CD4-positive, alpha-beta T cell treated with Interleukin-17A for 1 hour (primary cell): Measurements from ENCODE around the gene KRR1.
"Not testable (repeated sequence)": the region's sequence is repeated elsewhere in the genome, so short reads cannot be mapped to it uniquely, and the experiment has no call there.

Experiments used
- DNase-seq: peaks from one replicate; pipeline ENCODE4 v3.0.0-alpha.2; 2020

The KRR1 gene

GRCh38 chr12:75522124-75522523, 10.7 kb upstream of the KRR1 start:
- not testable (repeated sequence) for DNase-seq

GRCh38 chr12:75521224-75521623, 9.8 kb upstream of the KRR1 start:
- DNase-seq: not testable (repeated sequence)

- no peak for DNase-seq
Observed at GRCh38 chr12:75509621-75510020, 1.8 kb downstream of the KRR1 start.

- no peak for DNase-seq
Observed at GRCh38 chr12:75508159-75508558, 3.2 kb downstream of the KRR1 start.

- no peak for DNase-seq
Observed at GRCh38 chr12:75507086-75507485, 4.3 kb downstream of the KRR1 start.

GRCh38 chr12:75505706-75506312, 5.6 kb downstream of the KRR1 start:
- peak; percentile 55 for DNase-seq

GRCh38 chr12:75503866-75504265, 7.5 kb downstream of the KRR1 start:
- no peak for DNase-seq

- no peak for DNase-seq
Observed at GRCh38 chr12:75503459-75503858, 8.0 kb downstream of the KRR1 start.

- no peak for DNase-seq
Observed at GRCh38 chr12:75491169-75491568, 20.2 kb downstream of the KRR1 start.

- DNase-seq: no peak
Observed at GRCh38 chr12:75489613-75490210, 21.7 kb downstream of the KRR1 start.

GRCh38 chr12:75489187-75489586, 22.2 kb downstream of the KRR1 start:
- no peak for DNase-seq

- peak; percentile 39 for DNase-seq
Observed at GRCh38 chr12:75488553-75488952, 22.9 kb downstream of the KRR1 start.

- no peak for DNase-seq
Observed at GRCh38 chr12:75487308-75487707, 24.1 kb downstream of the KRR1 start.

- DNase-seq: not testable (repeated sequence)
Observed at GRCh38 chr12:75484450-75484849, 27.0 kb downstream of the KRR1 start.

GRCh38 chr12:75483431-75483830, 28.0 kb downstream of the KRR1 start:
- no peak for DNase-seq

GRCh38 chr12:75482646-75483045, 28.8 kb downstream of the KRR1 start:
- peak; percentile 79 for DNase-seq

- DNase-seq: peak; percentile 56
Observed at GRCh38 chr12:75481774-75482173, 29.6 kb downstream of the KRR1 start.

- DNase-seq: no peak
Observed at GRCh38 chr12:75481013-75481705, 30.2 kb downstream of the KRR1 start.

GRCh38 chr12:75480469-75480949, 30.9 kb downstream of the KRR1 start, which contains the start of gene GLIPR1:
GLIPR1 (plus strand) TSS chr12:75480755; CDS start chr12:75480881, 126 bp downstream.
- peak; percentile 91 for DNase-seq

- DNase-seq: peak; percentile 64
Observed at GRCh38 chr12:75479963-75480461, 31.4 kb downstream of the KRR1 start.

GRCh38 chr12:75478116-75478794, 33.2 kb downstream of the KRR1 start:
- peak; percentile 81 for DNase-seq

GRCh38 chr12:75477137-75477536, 34.3 kb downstream of the KRR1 start:
- DNase-seq: no peak

GRCh38 chr12:75476071-75476470, 35.3 kb downstream of the KRR1 start:
- no peak for DNase-seq
